ENCODE measurements around the gene MCFD2. TPM values are rescaled to one million over a fixed set of nuclear protein-coding genes. Genes with fewer than 3 reads are reported as not detected.

The MCFD2 gene
- polyA plus RNA-seq, 1 of the 3 experiments (the other 2 are of a cell fraction), result 88.2 TPM

DNA sequence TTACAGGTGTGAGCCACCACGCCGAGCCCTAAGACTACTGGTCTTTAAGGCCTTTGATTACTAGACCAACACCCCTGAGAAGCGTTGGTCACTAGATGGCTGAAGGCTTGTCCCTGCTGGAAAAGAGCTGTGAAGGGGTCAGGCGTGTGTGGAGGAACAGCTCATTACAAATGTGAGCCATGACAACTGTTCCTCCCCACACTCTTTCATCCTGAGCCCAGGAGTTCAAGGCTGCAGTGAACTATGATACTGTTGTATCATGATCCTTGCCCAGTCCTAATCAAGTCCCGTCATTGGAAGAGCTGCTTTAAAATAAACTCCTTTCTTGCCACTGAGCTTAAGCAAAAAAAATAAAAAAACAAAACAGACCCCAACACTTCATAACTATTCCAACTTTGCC, 19.5 kb upstream of the MCFD2 start:
- no peaks in the 10 kb centered on the region; the same call in 1 of the 2 replicates for H3K79me2 ChIP-seq (ENCODE audit: insufficient read depth)
- POLR2A ChIA-PET, result no interaction called here
- no peak overlapping the region for H3K27ac ChIP-seq (ENCODE audit: low read depth in 2 of 2, low read length in 1 of 2)
- H3K9me3 ChIP-seq, result peaks cover 5% of the 10 kb centered on the region; the same call in 1 of the 2 replicates
- no peaks in the 10 kb centered on the region for H3K9me2 ChIP-seq
- H3K4me2 ChIP-seq, result no peak overlapping the region
- peaks cover 8% of the 10 kb centered on the region for H3F3A ChIP-seq (replicated peaks; ENCODE audit: insufficient read depth)
- peaks cover 0 to 10% of the 10 kb centered on the region in 2 experiments for H3K36me3 ChIP-seq (replicated peaks in 1 of 2; ENCODE audit: control insufficient read depth in 1 of 2, insufficient read depth in 2 of 2, low read length in 1 of 2)
- H3K4me1 ChIP-seq (ENCODE audit: control insufficient read depth in 1 of 2, insufficient read depth in 2 of 2, low read depth in 1 of 2, low read length in 1 of 2), result 0 out of 4 replicates have a peak, but pooled peaks cover 0 to under 1% of the 10 kb centered on the region in 2 experiments
- WGBS (ENCODE audit: low lambda C conversion rate), result 98% methylated on average over 5 of the region's 5 CpGs
- CTCF ChIA-PET, result interaction anchor here (0.9 to 5.2 kb wide), 5 partner anchors 16 to 387 kb away, joined by 3 to 45 read pairs (median 4); partner anchors contain the start of gene MCFD2
- no peaks in the 10 kb centered on the region for H3K27me3 ChIP-seq (ENCODE audit: insufficient read depth)
- no peak overlapping the region for H3K9ac ChIP-seq
- no peak for DNase-seq
- TF ChIP-seq POLR2AphosphoS5 (IDR thresholded peaks at IDR 0.05; ENCODE audit: low read depth, low read length), result no peak
- no peak for TF ChIP-seq EZH2phosphoT487 (IDR thresholded peaks at IDR 0.05; ENCODE audit: borderline replicate concordance, low read depth)
- no peak for TF ChIP-seq EP300 (IDR thresholded peaks at IDR 0.05; ENCODE audit: borderline replicate concordance in 1 of 2, low read depth in 1 of 2, low read length in 1 of 2)
- TF ChIP-seq MEF2A (IDR thresholded peaks at IDR 0.05; ENCODE audit: borderline replicate concordance, low read depth), result no peak
- TF ChIP-seq RFX5 (IDR thresholded peaks at IDR 0.05; ENCODE audit: low read length), result no peak
- no peak for TF ChIP-seq USF2 (IDR thresholded peaks at IDR 0.05; ENCODE audit: borderline replicate concordance, low read depth, low read length)
- TF ChIP-seq GATA2 (CRISPR knock-in tag; IDR thresholded peaks at IDR 0.05), result no peak
- TF ChIP-seq RXRA (IDR thresholded peaks at IDR 0.05; ENCODE audit: borderline replicate concordance, low read depth), result no peak
- TF ChIP-seq FOXJ3 (CRISPR knock-in tag; IDR thresholded peaks at IDR 0.05), result no peak
- TF ChIP-seq YY1 (IDR thresholded peaks at IDR 0.05; ENCODE audit: low read depth), result no peak
- TF ChIP-seq ZBTB33 (IDR thresholded peaks at IDR 0.05; ENCODE audit: borderline replicate concordance, low read depth), result no peak
- TF ChIP-seq, protein P1, sequence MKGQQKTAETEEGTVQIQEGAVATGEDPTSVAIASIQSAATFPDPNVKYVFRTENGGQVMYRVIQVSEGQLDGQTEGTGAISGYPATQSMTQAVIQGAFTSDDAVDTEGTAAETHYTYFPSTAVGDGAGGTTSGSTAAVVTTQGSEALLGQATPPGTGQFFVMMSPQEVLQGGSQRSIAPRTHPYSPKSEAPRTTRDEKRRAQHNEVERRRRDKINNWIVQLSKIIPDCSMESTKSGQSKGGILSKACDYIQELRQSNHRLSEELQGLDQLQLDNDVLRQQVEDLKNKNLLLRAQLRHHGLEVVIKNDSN (IDR thresholded peaks at IDR 0.05; ENCODE audit: borderline replicate concordance, low read depth), result no peak
- TF ChIP-seq GABPA (IDR thresholded peaks at IDR 0.05; ENCODE audit: low read depth), result no peak
- no peak for TF ChIP-seq FOSL2 (IDR thresholded peaks at IDR 0.05; ENCODE audit: borderline replicate concordance, low read depth)
- no peak for TF ChIP-seq NRF1 (IDR thresholded peaks at IDR 0.05; ENCODE audit: low read depth, low read length)
- H4K20me1 ChIP-seq (ENCODE audit: insufficient read depth), result no peaks in the 10 kb centered on the region
- no peak overlapping the region for H2AFZ ChIP-seq (ENCODE audit: low read depth)
- H3K4me3 ChIP-seq (ENCODE audit: low read depth in 2 of 2, low read length in 1 of 2), result no peak overlapping the region

All from SK-N-SH (cell line).